Embryonic facial prominence (tissue), 1 donor: ENCODE measurements around the gene OR2H1.

Experiments
- DNase-seq: peaks from one replicate; pipeline ENCODE4 v3.0.0-alpha.2; 2016; ENCODE audit errors: extremely low spot score

The OR2H1 gene

GRCh38 chr6:29510202-29510601, 53.2 kb downstream of the OR2H1 start:
- DNase-seq = no peak

GRCh38 chr6:29510746-29511300, 53.9 kb downstream of the OR2H1 start:
- no peak for DNase-seq
